ENCODE data around the gene RNF187. TPM values are rescaled to one million over a fixed set of nuclear protein-coding genes. Genes with fewer than 3 reads are reported as not detected.

The RNF187 gene
- polyA plus RNA-seq, 1 donor (not counting 4 experiments of a cell fraction or from before 2014, with no cell fraction given), result 65.8 TPM

DNA sequence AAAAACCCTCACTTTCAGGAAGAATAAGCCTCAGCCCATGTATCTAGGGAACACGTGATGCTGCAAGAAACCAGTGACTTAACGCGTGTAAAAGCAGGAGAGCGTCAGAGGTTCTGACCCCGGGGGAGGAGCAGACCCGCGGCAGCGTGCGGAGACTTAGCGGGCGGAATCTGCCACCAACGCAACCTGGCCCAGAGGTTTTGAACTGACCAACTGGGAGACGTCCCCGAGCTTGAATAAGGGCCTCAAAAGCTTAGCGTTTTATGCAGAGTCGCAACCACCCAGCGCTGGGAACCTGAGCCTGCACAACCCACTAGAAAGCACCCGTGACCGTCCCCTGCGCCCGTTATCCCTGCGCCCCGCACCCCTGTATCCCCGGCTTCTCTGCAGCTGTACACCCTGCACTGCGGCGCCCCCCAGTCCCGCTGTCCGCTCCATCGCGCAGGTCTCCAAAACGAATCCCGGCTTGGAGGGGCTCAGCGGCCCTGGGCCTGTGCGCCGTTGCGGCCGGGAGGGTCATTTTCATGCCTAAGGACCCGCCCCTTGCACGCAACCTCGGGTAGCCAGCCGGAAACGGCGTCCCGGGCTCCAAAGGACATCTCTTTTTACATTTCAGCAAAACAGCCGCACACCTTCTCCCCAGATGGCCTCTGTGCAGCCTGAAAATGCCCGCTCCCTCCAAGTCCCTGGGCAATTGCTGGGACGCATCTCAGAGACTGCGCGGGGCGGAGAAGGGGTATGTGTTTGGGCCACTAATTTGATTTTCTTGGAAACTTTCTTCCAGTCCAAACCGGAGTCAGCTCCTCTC lies 41.1 kb upstream of the RNF187 start:
- H3K27ac ChIP-seq (ENCODE audit: control insufficient read depth, insufficient read depth, low read length), result no peak overlapping the region
- H3K9me3 ChIP-seq (ENCODE audit: control insufficient read depth, low read depth, low read length), result no peaks in the 10 kb centered on the region
- no peak for DNase-seq (ENCODE audit: low read depth, low spot score)
- peak overlapping the region in 2 of 3 experiments; percentile 13 to 50 for H3K4me3 ChIP-seq (ENCODE audit: control insufficient read depth in 2 of 3, extremely low read depth in 1 of 3, insufficient read depth in 2 of 3, low read depth in 1 of 3, low read length in 3 of 3)
- peaks cover 45% of the 10 kb centered on the region for H3K27me3 ChIP-seq (ENCODE audit: control insufficient read depth, extremely low read depth, insufficient read depth, low read length)
- dilution Hi-C loops (cut with MboI; ENCODE audit: extremely low pct_ligation_motif_present, low sequenced_read_pairs), result no loop called here
- no peaks in the 10 kb centered on the region for H3K79me2 ChIP-seq (ENCODE audit: control insufficient read depth, insufficient read depth, low read length)
- peak overlapping the region; percentile 74 for H3K4me2 ChIP-seq (ENCODE audit: control insufficient read depth, extremely low read depth, insufficient read depth, low read depth, low read length)
- no peaks in the 10 kb centered on the region for H4K20me1 ChIP-seq (ENCODE audit: control insufficient read depth, extremely low read depth, insufficient read depth, low read length)
- TF ChIP-seq EZH2 (IDR thresholded peaks at IDR 0.05; ENCODE audit: low read length), result peak; percentile 89
- TF ChIP-seq, protein P1, sequence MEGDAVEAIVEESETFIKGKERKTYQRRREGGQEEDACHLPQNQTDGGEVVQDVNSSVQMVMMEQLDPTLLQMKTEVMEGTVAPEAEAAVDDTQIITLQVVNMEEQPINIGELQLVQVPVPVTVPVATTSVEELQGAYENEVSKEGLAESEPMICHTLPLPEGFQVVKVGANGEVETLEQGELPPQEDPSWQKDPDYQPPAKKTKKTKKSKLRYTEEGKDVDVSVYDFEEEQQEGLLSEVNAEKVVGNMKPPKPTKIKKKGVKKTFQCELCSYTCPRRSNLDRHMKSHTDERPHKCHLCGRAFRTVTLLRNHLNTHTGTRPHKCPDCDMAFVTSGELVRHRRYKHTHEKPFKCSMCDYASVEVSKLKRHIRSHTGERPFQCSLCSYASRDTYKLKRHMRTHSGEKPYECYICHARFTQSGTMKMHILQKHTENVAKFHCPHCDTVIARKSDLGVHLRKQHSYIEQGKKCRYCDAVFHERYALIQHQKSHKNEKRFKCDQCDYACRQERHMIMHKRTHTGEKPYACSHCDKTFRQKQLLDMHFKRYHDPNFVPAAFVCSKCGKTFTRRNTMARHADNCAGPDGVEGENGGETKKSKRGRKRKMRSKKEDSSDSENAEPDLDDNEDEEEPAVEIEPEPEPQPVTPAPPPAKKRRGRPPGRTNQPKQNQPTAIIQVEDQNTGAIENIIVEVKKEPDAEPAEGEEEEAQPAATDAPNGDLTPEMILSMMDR (optimal IDR thresholded peaks at IDR 0.05 in 1 of 3, IDR thresholded peaks at IDR 0.05 in 1 of 3, conservative IDR thresholded peaks at IDR 0.05 in 1 of 3; ENCODE audit: extremely low read depth in 1 of 3, insufficient read depth in 2 of 3, low read length in 3 of 3), result no peak
- no peak for FAIRE-seq
- peak overlapping the region; percentile 42 for H2AFZ ChIP-seq (ENCODE audit: control insufficient read depth, low read length)
- no peaks in the 10 kb centered on the region for H3K36me3 ChIP-seq (ENCODE audit: control insufficient read depth in 2 of 2, extremely low read depth in 1 of 2, insufficient read depth in 2 of 2, low read length in 2 of 2)
- no peaks in the 10 kb centered on the region for H3K9me1 ChIP-seq (ENCODE audit: control insufficient read depth, extremely low read depth, insufficient read depth, low read length)
- peaks cover 7% of the 10 kb centered on the region for H3K4me1 ChIP-seq (ENCODE audit: control insufficient read depth, extremely low read depth, insufficient read depth, low read length)
- H3K9ac ChIP-seq (ENCODE audit: control insufficient read depth, extremely low read depth, insufficient read depth, low read length), result no peak overlapping the region

- no peaks in the 10 kb centered on the region for H3K9me3 ChIP-seq (ENCODE audit: control insufficient read depth, low read depth, low read length)
- H2AFZ ChIP-seq (ENCODE audit: control insufficient read depth, low read length), result no peak overlapping the region
- H3K27me3 ChIP-seq (ENCODE audit: control insufficient read depth, extremely low read depth, insufficient read depth, low read length), result peaks cover 39% of the 10 kb centered on the region
- no peak overlapping the region for H3K4me3 ChIP-seq (ENCODE audit: control insufficient read depth in 2 of 3, extremely low read depth in 1 of 3, insufficient read depth in 2 of 3, low read depth in 1 of 3, low read length in 3 of 3)
- DNase-seq (ENCODE audit: low read depth, low spot score), result no peak
- no peaks in the 10 kb centered on the region for H4K20me1 ChIP-seq (ENCODE audit: control insufficient read depth, extremely low read depth, insufficient read depth, low read length)
- no peak overlapping the region for H3K27ac ChIP-seq (ENCODE audit: control insufficient read depth, insufficient read depth, low read length)
- TF ChIP-seq, protein P1 (optimal IDR thresholded peaks at IDR 0.05 in 1 of 3, IDR thresholded peaks at IDR 0.05 in 1 of 3, conservative IDR thresholded peaks at IDR 0.05 in 1 of 3; ENCODE audit: extremely low read depth in 1 of 3, insufficient read depth in 2 of 3, low read length in 3 of 3), result no peak
- TF ChIP-seq EZH2 (IDR thresholded peaks at IDR 0.05; ENCODE audit: low read length), result no peak
- no peak for FAIRE-seq
- H3K79me2 ChIP-seq (ENCODE audit: control insufficient read depth, insufficient read depth, low read length), result no peaks in the 10 kb centered on the region
- H3K36me3 ChIP-seq (ENCODE audit: control insufficient read depth in 2 of 2, extremely low read depth in 1 of 2, insufficient read depth in 2 of 2, low read length in 2 of 2), result no peaks in the 10 kb centered on the region
- no peak overlapping the region for H3K9ac ChIP-seq (ENCODE audit: control insufficient read depth, extremely low read depth, insufficient read depth, low read length)
- peaks cover 7% of the 10 kb centered on the region for H3K4me1 ChIP-seq (ENCODE audit: control insufficient read depth, extremely low read depth, insufficient read depth, low read length)
- H3K9me1 ChIP-seq (ENCODE audit: control insufficient read depth, extremely low read depth, insufficient read depth, low read length), result no peaks in the 10 kb centered on the region
- H3K4me2 ChIP-seq (ENCODE audit: control insufficient read depth, extremely low read depth, insufficient read depth, low read depth, low read length), result no peak overlapping the region
- dilution Hi-C loops (cut with MboI; ENCODE audit: extremely low pct_ligation_motif_present, low sequenced_read_pairs), result no loop called here
Measured at GRCh38 chr1:228446852-228447251, 40.3 kb upstream of the RNF187 start.
